Memory B cell (primary cell): ENCODE measurements around the gene DLGAP1.

Experiments
- ATAC-seq: fragments of 150-1000 bp; cut with Tn5 transposase; 2 replicates; pipeline ENCODE4 v1.10.0; 2021; ENCODE audit warnings: low read depth, mild to moderate bottlenecking, moderate library complexity
- DNase-seq, 2 donors: peaks; one replicate each; pipeline ENCODE4 v3.0.0; 2022; ENCODE audit warnings: low spot score in 2 of 2
- H3K27ac Mint-ChIP-seq: one replicate; pipeline ENCODE4 v1.8.0; 2022; ENCODE audit warnings: mild to moderate bottlenecking, moderate library complexity, mixed read lengths
- H3K27me3 Mint-ChIP-seq: one replicate; pipeline ENCODE4 v1.8.0; 2022; ENCODE audit warnings: mixed read lengths
- H3K36me3 Mint-ChIP-seq: one replicate; pipeline ENCODE4 v1.8.0; 2022; ENCODE audit warnings: mild to moderate bottlenecking, mixed read lengths
- H3K4me1 Mint-ChIP-seq: one replicate; pipeline ENCODE4 v1.8.0; 2022; ENCODE audit warnings: mixed read lengths
- H3K4me3 Mint-ChIP-seq: one replicate; pipeline ENCODE4 v1.8.0; 2022; ENCODE audit warnings: mild to moderate bottlenecking, moderate library complexity, mixed read lengths
- H3K9me3 Mint-ChIP-seq: one replicate; pipeline ENCODE4 v1.8.0; 2022; ENCODE audit warnings: mixed read lengths

Gene DLGAP1

DNA sequence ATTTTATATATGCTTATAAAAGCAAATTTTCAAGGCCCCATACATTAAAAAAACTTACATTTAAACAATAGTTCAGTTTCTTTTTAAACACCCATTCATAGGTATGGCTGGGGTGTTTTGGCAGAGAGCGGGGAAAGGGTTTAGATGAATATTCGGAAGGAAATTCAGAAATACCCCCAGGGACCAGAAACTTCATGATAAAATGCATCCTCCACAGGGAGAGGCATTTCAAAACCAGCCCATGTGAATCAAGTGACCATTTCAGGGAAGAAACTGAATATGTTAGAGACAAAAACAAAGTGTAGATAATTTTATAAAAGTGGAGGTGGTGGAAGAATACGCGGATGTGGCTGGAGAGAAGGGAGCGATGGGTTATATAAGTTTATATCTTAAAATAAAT lies 678.0 kb downstream of the DLGAP1 start:
- Mint-ChIP-seq H3K27me3 (peaks cover 4% of the 10 kb centered on the region), H3K36me3 (no peaks in the 10 kb centered on the region), H3K4me3 (no peak overlapping the region), H3K4me1 (peaks cover 3% of the 10 kb centered on the region), H3K9me3 (no peaks in the 10 kb centered on the region), H3K27ac (no peak overlapping the region)
- no peak for DNase-seq
- ATAC-seq, result no peak

DNA sequence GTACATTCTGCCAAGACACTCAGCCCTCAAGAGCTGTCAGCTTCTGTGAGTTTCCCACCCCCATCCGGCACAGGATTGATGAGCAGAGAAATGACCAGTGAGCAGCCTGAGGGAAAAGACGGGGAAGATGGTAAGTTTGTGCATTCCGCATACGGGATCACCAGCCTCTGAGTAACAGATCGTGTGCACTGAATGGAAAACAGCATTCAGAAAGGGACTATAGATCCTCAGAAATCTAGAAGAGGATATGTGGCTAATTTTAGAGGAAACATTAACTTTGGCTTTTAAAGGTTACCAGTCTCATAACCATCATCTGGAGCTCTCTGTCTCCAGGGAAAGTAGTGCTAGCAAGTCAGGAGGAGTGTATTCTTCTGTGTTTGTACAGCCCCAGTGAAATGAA lies 679.1 kb downstream of the DLGAP1 start:
- H3K27me3 Mint-ChIP-seq, result peaks cover 6% of the 10 kb centered on the region
- no peak for DNase-seq
- no peak overlapping the region for H3K4me3 Mint-ChIP-seq
- H3K27ac Mint-ChIP-seq, result no peak overlapping the region
- no peak for ATAC-seq
- no peaks in the 10 kb centered on the region for H3K9me3 Mint-ChIP-seq
- H3K36me3 Mint-ChIP-seq, result no peaks in the 10 kb centered on the region
- H3K4me1 Mint-ChIP-seq, result peaks cover 8% of the 10 kb centered on the region

- peaks cover 9% of the 10 kb centered on the region for H3K4me1 Mint-ChIP-seq
- no peaks in the 10 kb centered on the region for H3K36me3 Mint-ChIP-seq
- DNase-seq, result no peak
These were observed 681.8 kb downstream of the DLGAP1 start for GRCh38 chr18:3773303-3773702.

DNA sequence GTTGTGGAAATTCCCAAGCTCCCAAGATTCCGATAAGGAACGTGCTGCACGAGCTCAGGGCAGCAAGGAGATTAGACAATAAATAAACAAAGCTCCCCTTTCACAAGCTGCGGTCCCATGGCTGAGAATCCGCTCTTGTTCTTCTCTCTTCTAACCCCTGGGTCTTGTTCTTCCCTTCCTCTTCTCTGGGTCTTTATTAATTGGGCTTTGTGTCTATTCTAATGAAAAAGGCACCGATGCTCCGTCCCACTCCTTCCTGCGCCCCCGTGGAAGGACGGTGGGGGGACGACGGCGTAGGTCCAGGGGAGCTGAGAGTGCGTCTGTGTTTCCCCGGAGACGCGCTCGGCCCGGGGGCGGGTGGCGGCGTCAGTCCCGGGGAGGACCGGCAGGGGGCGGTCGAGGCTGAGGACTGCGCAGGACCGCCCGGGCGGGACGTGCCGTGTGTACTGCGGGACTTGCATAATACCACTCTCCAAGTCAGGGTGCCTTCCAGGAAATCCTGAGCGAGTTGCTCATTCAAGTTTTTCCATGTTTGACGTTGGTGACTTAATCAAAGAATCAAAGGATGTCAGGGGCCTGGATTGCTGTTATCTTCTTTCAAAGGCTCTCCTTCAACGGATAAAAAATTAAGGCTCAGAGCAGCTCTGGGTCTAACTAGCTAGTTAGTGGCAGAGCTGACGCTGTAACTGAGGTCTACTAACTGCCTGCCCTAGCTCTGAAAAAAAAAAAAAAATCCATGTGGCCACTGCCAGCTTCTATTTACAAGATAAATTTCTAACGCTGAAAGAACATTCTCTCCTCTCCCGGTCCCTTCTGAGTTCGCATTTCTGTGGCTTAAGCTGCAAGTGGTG lies 683.8 kb downstream of the DLGAP1 start:
- Mint-ChIP-seq H3K9me3 (peaks cover 4% of the 10 kb centered on the region), H3K27ac (no peak overlapping the region), H3K36me3 (no peaks in the 10 kb centered on the region), H3K27me3 (peaks cover 11% of the 10 kb centered on the region), H3K4me3 (no peak overlapping the region), H3K4me1 (peaks cover 9% of the 10 kb centered on the region)
- DNase-seq (peak; percentile 45 to 72), ATAC-seq (peak; percentile 91)

More at GRCh38 chr18:3773303-3773702, 681.8 kb downstream of the DLGAP1 start:
- peaks cover 11% of the 10 kb centered on the region for H3K27me3 Mint-ChIP-seq
- H3K27ac Mint-ChIP-seq, result no peak overlapping the region
- H3K4me3 Mint-ChIP-seq, result no peak overlapping the region
- ATAC-seq, result no peak
- no peaks in the 10 kb centered on the region for H3K9me3 Mint-ChIP-seq

- Mint-ChIP-seq H3K9me3 (peaks cover 12% of the 10 kb centered on the region), H3K36me3 (peaks cover 3% of the 10 kb centered on the region), H3K4me1 (no peaks in the 10 kb centered on the region), H3K27me3 (peaks cover 7% of the 10 kb centered on the region), H3K4me3 (no peak overlapping the region), H3K27ac (no peak overlapping the region)
- DNase-seq (no peak), ATAC-seq (no peak)
These were observed 693.8 kb downstream of the DLGAP1 start for GRCh38 chr18:3761266-3761665.

GRCh38 chr18:3760741-3761140 lies 694.4 kb downstream of the DLGAP1 start:
- Mint-ChIP-seq H3K27me3 (peaks cover 6% of the 10 kb centered on the region), H3K27ac (no peak overlapping the region), H3K36me3 (peaks cover 2% of the 10 kb centered on the region), H3K4me1 (no peaks in the 10 kb centered on the region), H3K4me3 (no peak overlapping the region), H3K9me3 (peaks cover 7% of the 10 kb centered on the region)
- DNase-seq, result no peak
- no peak for ATAC-seq

DNA sequence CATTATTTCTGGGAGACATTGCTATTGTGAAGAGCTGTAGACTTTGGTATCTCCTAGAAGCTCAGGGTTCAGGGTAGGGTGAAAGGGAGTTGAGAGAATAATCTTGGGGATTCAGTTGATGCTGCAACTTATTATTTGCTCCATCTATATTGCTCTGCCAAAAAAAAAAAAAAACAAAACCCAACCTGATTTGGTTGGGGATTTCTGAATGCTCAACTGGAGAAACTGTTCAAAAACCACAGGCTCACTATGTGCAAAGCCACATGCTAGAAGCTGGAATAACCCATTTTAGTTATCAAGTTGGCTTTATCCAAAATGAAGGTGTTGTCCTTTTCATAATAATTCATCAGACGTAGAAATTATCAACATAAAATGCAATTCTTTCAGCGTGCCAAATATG lies 696.0 kb downstream of the DLGAP1 start:
- H3K27me3 Mint-ChIP-seq, result peaks cover 4% of the 10 kb centered on the region

GRCh38 chr18:3758531-3758930 lies 696.6 kb downstream of the DLGAP1 start:
- no peak for ATAC-seq
- H3K4me3 Mint-ChIP-seq, result no peak overlapping the region
- peaks cover 4% of the 10 kb centered on the region for H3K27me3 Mint-ChIP-seq
- H3K36me3 Mint-ChIP-seq, result no peaks in the 10 kb centered on the region
- DNase-seq, result no peak
- no peaks in the 10 kb centered on the region for H3K4me1 Mint-ChIP-seq
- H3K27ac Mint-ChIP-seq, result no peak overlapping the region
- H3K9me3 Mint-ChIP-seq, result peaks cover 4% of the 10 kb centered on the region

More for the DNA sequence above, 696.0 kb downstream of the DLGAP1 start:
- Mint-ChIP-seq H3K9me3 (peaks cover 4% of the 10 kb centered on the region), H3K27ac (no peak overlapping the region), H3K36me3 (no peaks in the 10 kb centered on the region), H3K4me1 (no peaks in the 10 kb centered on the region), H3K4me3 (no peak overlapping the region)
- no peak for ATAC-seq
- no peak for DNase-seq

- Mint-ChIP-seq H3K27me3 (peaks cover 3% of the 10 kb centered on the region), H3K4me1 (no peaks in the 10 kb centered on the region), H3K36me3 (peaks cover 2% of the 10 kb centered on the region), H3K27ac (no peak overlapping the region), H3K4me3 (no peak overlapping the region), H3K9me3 (peaks cover 6% of the 10 kb centered on the region)
- no peak for DNase-seq
- no peak for ATAC-seq
These were observed 697.7 kb downstream of the DLGAP1 start for GRCh38 chr18:3757361-3757760.

- no peaks in the 10 kb centered on the region for H3K4me1 Mint-ChIP-seq
- peaks cover 7% of the 10 kb centered on the region for H3K9me3 Mint-ChIP-seq
- DNase-seq, result no peak
- H3K27ac Mint-ChIP-seq, result no peak overlapping the region
- peaks cover 2% of the 10 kb centered on the region for H3K36me3 Mint-ChIP-seq
- H3K4me3 Mint-ChIP-seq, result no peak overlapping the region
- no peak for ATAC-seq
- peaks cover 5% of the 10 kb centered on the region for H3K27me3 Mint-ChIP-seq
These were observed 702.0 kb downstream of the DLGAP1 start for GRCh38 chr18:3753106-3753505.

DNA sequence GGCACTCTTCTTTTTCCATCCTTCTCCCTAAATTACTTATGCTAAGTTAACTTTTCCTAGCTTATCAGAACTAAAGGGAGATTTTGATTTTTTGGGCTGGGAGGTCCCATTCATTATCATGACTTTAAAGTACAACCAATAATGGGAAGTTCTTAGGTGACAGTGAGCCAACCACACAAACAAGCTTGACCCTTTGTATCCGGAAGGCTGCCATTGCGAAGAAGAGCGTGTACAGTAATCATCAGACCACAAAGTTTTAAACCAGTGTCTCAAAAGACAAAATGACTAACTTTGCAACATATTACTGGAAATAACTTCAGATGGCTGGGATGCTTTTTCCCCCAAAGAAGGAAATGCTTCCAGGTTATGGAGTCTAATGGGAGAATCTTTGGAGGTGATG lies 707.0 kb downstream of the DLGAP1 start:
- Mint-ChIP-seq H3K36me3 (peaks cover 2% of the 10 kb centered on the region), H3K9me3 (peaks cover 3% of the 10 kb centered on the region), H3K27ac (no peak overlapping the region), H3K4me1 (no peaks in the 10 kb centered on the region), H3K4me3 (no peak overlapping the region), H3K27me3 (peaks cover 6% of the 10 kb centered on the region)
- ATAC-seq, result no peak
- DNase-seq, result no peak

DNA sequence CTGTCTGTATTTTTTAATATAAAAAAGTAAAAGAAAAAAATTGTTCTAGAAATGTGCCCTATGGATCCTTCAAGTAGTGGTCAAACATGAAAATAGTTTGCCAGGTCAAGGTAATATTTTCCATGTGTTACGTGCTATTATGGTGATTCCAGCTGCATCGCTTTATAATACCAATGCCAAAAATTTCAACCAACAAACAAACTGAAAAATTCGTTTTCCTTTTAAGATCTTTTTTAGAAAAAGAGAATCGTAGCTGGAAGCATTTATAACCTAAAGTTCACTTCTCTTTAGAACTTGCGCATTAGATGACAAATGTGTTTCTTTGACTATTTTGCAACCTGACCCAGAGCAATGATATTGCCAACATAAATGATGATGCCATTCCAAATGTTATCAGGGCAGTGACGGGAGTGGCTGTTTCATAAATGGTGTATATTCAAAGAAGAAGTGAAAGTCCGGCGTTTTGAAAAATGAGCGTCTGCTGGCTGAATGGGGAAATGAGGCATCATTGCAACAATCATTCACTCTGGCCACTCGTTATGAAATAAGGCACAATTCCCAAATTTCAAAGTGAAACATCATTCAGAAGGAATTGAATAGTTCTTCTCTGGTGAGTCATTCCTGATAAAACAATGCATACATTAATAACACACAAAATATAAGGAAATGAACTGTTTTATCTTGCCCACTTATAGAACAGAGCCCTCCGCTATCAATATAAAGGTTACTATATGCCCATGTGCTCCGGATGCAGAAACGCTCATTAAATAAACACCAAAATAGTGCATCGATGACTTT lies 707.7 kb downstream of the DLGAP1 start:
- H3K27me3 Mint-ChIP-seq, result peaks cover 4% of the 10 kb centered on the region
- H3K9me3 Mint-ChIP-seq, result peaks cover 1% of the 10 kb centered on the region
- DNase-seq, result no peak
- H3K4me1 Mint-ChIP-seq, result no peaks in the 10 kb centered on the region
- no peak overlapping the region for H3K27ac Mint-ChIP-seq
- no peak overlapping the region for H3K4me3 Mint-ChIP-seq
- no peak for ATAC-seq
- no peaks in the 10 kb centered on the region for H3K36me3 Mint-ChIP-seq

DNA sequence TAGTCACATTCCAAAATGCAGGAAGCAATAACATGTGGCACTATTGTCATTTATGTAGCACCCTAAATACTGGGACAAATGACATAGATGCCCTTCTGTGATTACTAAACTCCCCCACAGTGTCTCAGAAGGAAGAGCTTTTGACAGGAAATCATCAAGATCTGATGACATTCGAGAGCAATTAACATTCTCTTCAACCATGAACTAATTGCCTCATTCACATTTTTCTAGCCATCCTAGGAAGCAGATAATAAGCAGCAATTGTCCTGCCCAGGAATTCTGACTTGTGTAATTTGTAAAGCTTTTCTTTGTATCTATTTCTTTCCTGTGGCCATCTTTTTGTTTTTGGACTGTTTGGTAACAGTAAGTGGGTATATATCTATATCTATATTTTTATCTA lies 712.6 kb downstream of the DLGAP1 start:
- Mint-ChIP-seq H3K4me3 (no peak overlapping the region), H3K9me3 (peaks cover 7% of the 10 kb centered on the region), H3K27ac (peak overlapping the region; percentile 64), H3K36me3 (peaks cover 2% of the 10 kb centered on the region), H3K4me1 (peaks cover 4% of the 10 kb centered on the region), H3K27me3 (peaks cover 2% of the 10 kb centered on the region)
- ATAC-seq (no peak), DNase-seq (no peak)

GRCh38 chr18:3741333-3741732 lies 713.8 kb downstream of the DLGAP1 start:
- H3K9me3 Mint-ChIP-seq, result peaks cover 7% of the 10 kb centered on the region
- H3K27ac Mint-ChIP-seq, result no peak overlapping the region
- no peak overlapping the region for H3K4me3 Mint-ChIP-seq
- peaks cover 3% of the 10 kb centered on the region for H3K27me3 Mint-ChIP-seq
- H3K4me1 Mint-ChIP-seq, result peaks cover 4% of the 10 kb centered on the region
- no peak for ATAC-seq
- DNase-seq, result no peak
- H3K36me3 Mint-ChIP-seq, result peaks cover 2% of the 10 kb centered on the region
